ENCODE results near the gene NIT2. TPM values are rescaled to one million over a fixed set of nuclear protein-coding genes. Genes with fewer than 3 reads are reported as not detected.

The NIT2 gene
- total and polyA plus RNA-seq, 10 of the 15 experiments (the other 5 are each of a cell fraction or from before 2014, with no cell fraction given): 49.3 to 215 (median 76.4) TPM

- CTCF ChIA-PET: interaction anchor here (0.7 kb wide), 1 partner anchor 132 kb away, joined by 3 read pairs; no protein-coding TSS in a partner anchor
- POLR2A ChIA-PET: no interaction called here
- Histone ChIP-seq H3K4me3 (no peak overlapping the region), H4K20me1 (ENCODE audit: control insufficient read depth, insufficient read depth) (no peaks in the 10 kb centered on the region), H3K27ac (ENCODE audit: control insufficient read depth, insufficient read depth) (no peak overlapping the region), H3K9me3 (replicated peaks; ENCODE audit: control insufficient read depth, insufficient read depth, low read length) (peaks cover 13% of the 10 kb centered on the region), H3K4me1 (ENCODE audit: control insufficient read depth, insufficient read depth, low read length) (no peaks in the 10 kb centered on the region), H3K27me3 (replicated peaks in 1 of 2; ENCODE audit: control insufficient read depth in 2 of 2, insufficient read depth in 2 of 2, low read length in 1 of 2) (no peaks in the 10 kb centered on the region), H3K79me2 (ENCODE audit: control insufficient read depth, insufficient read depth, low read length) (peaks cover 46% of the 10 kb centered on the region), H2AFZ (ENCODE audit: control insufficient read depth, low read depth, low read length) (no peak overlapping the region), H3K36me3 (ENCODE audit: control insufficient read depth in 2 of 2, insufficient read depth in 2 of 2, low read length in 1 of 2) (peaks cover 2 to 6% of the 10 kb centered on the region in 2 experiments; a peak in 3 of 4 replicates), H3K9ac (ENCODE audit: control insufficient read depth, insufficient read depth, low read length) (no peak overlapping the region), H3K4me2 (ENCODE audit: control insufficient read depth, insufficient read depth) (no peak overlapping the region)
- SMC1A ChIA-PET (ENCODE audit: uncharacterized antibody, unreplicated experiment): interaction anchor here (0.5 kb wide), 1 partner anchor 1416 kb away, joined by 3 read pairs; no protein-coding TSS in a partner anchor
- 94% methylated on average over 1 of the region's 1 CpG for WGBS (ENCODE audit: insufficient coverage, insufficient replicate concordance, low lambda C conversion rate, missing lambda C conversion rate)
- in situ Hi-C loops (cut with MboI): no loop called here
- FAIRE-seq: no peak
- BruUV-seq (replicated peaks): no TSS peak
- DNase-seq (ENCODE audit: low read depth, low spot score): no peak
- ATAC-seq: no peak
- RAD21 ChIA-PET (ENCODE audit: unreplicated experiment): no interaction called here
- TF ChIP-seq CHD4 (IDR thresholded peaks at IDR 0.05) (no peak), FOXM1 (IDR thresholded peaks at IDR 0.05; ENCODE audit: low read depth, low read length) (no peak), JUNB (IDR thresholded peaks at IDR 0.05) (no peak)
- intact Hi-C loops (cut with micrococcal nuclease; ENCODE audit: unreplicated experiment): no loop called here
These were observed 54.5 kb downstream of the NIT2 start for GRCh38 chr3:100389025-100389424.

DNA sequence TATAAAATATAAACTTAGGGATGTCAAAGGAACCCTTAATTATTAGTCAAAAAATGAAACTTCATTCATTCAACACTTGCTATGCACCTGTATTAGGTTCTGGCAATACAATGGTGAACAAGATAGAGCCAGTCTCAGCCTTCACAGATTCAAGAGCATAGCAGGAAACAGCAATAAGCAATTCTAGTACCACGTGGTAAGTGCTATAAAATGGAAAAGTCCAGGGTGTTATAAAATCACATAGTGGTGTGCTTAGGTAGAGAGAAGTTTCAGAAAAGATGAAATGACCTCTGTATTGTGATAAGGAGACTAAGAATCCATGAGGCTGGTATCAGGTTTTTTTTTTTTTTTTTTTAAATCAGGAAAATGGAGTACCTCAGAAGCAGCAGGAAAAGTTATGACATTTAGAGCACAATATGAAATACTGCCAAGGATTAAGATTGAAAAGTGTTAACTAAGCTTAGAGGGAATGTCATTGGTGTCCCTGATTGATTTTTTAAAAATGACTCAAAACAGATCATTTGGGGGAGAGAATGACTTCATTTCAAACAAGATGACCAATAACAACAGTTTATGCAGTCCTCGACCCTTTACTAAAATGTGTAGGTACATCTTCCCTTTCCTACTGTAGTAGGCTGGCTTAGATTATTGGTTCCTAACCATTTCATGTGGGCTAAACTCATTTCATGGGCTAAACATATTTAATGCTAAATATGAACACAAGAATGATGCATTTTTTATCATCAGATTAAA lies 61.3 kb downstream of the NIT2 start:
- Histone ChIP-seq H2AFZ (ENCODE audit: control insufficient read depth, low read depth, low read length) (no peak overlapping the region), H3K27ac (ENCODE audit: control insufficient read depth, insufficient read depth) (no peak overlapping the region), H4K20me1 (ENCODE audit: control insufficient read depth, insufficient read depth) (no peaks in the 10 kb centered on the region), H3K36me3 (ENCODE audit: control insufficient read depth in 2 of 2, insufficient read depth in 2 of 2, low read length in 1 of 2) (peaks cover 0 to 6% of the 10 kb centered on the region in 2 experiments; a peak in 1 of 4 replicates), H3K9ac (ENCODE audit: control insufficient read depth, insufficient read depth, low read length) (no peak overlapping the region), H3K27me3 (replicated peaks in 1 of 2; ENCODE audit: control insufficient read depth in 2 of 2, insufficient read depth in 2 of 2, low read length in 1 of 2) (no peaks in the 10 kb centered on the region), H3K4me1 (ENCODE audit: control insufficient read depth, insufficient read depth, low read length) (no peaks in the 10 kb centered on the region), H3K4me2 (ENCODE audit: control insufficient read depth, insufficient read depth) (peak overlapping the region; percentile 21), H3K79me2 (ENCODE audit: control insufficient read depth, insufficient read depth, low read length) (peaks cover 87% of the 10 kb centered on the region), H3K4me3 (no peak overlapping the region; the same call in 1 of the 2 replicates), H3K9me3 (replicated peaks; ENCODE audit: control insufficient read depth, insufficient read depth, low read length) (peaks cover 3% of the 10 kb centered on the region; the same call in 2 of the 3 replicates)
- ChIA-PET POLR2A (interaction anchor here (0.6 to 1.0 kb wide), 3 partner anchors 14 to 1270 kb away, joined by 3 to 5 read pairs (median 3); partner anchors contain the start of gene NIT2), CTCF (interaction anchor here (0.6 kb wide), 1 partner anchor 22 kb away, joined by 3 read pairs; no protein-coding TSS in a partner anchor), SMC1A (ENCODE audit: uncharacterized antibody, unreplicated experiment) (interaction anchor here (1.8 kb wide), 1 partner anchor 9 kb away, joined by 7 read pairs; no protein-coding TSS in a partner anchor), RAD21 (ENCODE audit: unreplicated experiment) (interaction anchor here (0.7 kb wide), 1 partner anchor 135 kb away, joined by 4 read pairs; no protein-coding TSS in a partner anchor)
- BruUV-seq (replicated peaks): no TSS peak
- 8% methylated on average over 2 of the region's 2 CpGs for WGBS (ENCODE audit: insufficient coverage, insufficient replicate concordance, low lambda C conversion rate, missing lambda C conversion rate)
- no peak for DNase-seq (ENCODE audit: low read depth, low spot score)
- FAIRE-seq: no peak
- in situ Hi-C loops (cut with MboI): no loop called here
- peak; percentile 32 for ATAC-seq
- intact Hi-C loops (cut with micrococcal nuclease; ENCODE audit: unreplicated experiment): no loop called here
- TF ChIP-seq, protein P1, sequence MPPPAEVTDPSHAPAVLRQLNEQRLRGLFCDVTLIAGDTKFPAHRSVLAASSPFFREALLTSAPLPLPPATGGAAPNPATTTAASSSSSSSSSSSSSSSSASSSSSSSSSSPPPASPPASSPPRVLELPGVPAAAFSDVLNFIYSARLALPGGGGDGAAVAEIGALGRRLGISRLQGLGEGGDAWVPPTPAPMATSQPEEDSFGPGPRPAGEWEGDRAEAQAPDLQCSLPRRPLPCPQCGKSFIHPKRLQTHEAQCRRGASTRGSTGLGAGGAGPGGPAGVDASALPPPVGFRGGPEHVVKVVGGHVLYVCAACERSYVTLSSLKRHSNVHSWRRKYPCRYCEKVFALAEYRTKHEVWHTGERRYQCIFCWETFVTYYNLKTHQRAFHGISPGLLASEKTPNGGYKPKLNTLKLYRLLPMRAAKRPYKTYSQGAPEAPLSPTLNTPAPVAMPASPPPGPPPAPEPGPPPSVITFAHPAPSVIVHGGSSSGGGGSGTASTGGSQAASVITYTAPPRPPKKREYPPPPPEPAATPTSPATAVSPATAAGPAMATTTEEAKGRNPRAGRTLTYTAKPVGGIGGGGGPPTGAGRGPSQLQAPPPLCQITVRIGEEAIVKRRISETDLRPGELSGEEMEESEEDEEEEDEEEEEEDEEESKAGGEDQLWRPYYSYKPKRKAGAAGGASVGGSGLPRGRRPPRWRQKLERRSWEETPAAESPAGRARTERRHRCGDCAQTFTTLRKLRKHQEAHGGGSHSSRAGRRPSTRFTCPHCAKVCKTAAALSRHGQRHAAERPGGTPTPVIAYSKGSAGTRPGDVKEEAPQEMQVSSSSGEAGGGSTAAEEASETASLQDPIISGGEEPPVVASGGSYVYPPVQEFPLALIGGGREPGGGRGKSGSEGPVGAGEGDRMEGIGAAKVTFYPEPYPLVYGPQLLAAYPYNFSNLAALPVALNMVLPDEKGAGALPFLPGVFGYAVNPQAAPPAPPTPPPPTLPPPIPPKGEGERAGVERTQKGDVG (CRISPR knock-in tag; IDR thresholded peaks at IDR 0.05): no peak
- TF ChIP-seq JUNB (IDR thresholded peaks at IDR 0.05): peak; percentile 70
